GM18498 (cell line): ENCODE results near the gene SSX4B.
"Not testable (repeated sequence)": the region's sequence is repeated elsewhere in the genome, so short reads cannot be mapped to it uniquely, and the experiment has no call there.

Experiments used
- ATAC-seq: cut with Tn5 transposase; IDR thresholded peaks from one replicate; pipeline ENCODE4 v1.9.1; 2021; ENCODE audit warnings: mild to moderate bottlenecking, moderate library complexity; ENCODE audit not compliant: unreplicated experiment

SSX4B gene

GRCh38 chrX:48411860-48412259, at the start of gene SSX4B:
SSX4B (minus strand) TSS chrX:48411960; CDS start chrX:48411372, 588 bp downstream.
- ATAC-seq = not testable (repeated sequence)

- no peak for ATAC-seq
These were observed 48.8 kb upstream of the SSX4B start for GRCh38 chrX:48460606-48461005.

- ATAC-seq = no peak
These were observed 48.3 kb upstream of the SSX4B start for GRCh38 chrX:48460031-48460430.

- no peak for ATAC-seq
These were observed 47.7 kb upstream of the SSX4B start for GRCh38 chrX:48459483-48459882.

- no peak for ATAC-seq
These were observed 47.0 kb upstream of the SSX4B start for GRCh38 chrX:48458711-48459110.

GRCh38 chrX:48456628-48457331, 45.0 kb upstream of the SSX4B start:
- no peak for ATAC-seq

GRCh38 chrX:48451708-48452107, 39.9 kb upstream of the SSX4B start:
- no peak for ATAC-seq

- ATAC-seq = no peak
These were observed 38.3 kb upstream of the SSX4B start for GRCh38 chrX:48450076-48450475.

GRCh38 chrX:48447201-48447600, 35.4 kb upstream of the SSX4B start:
- ATAC-seq = not testable (repeated sequence)

GRCh38 chrX:48433713-48434112, 22.0 kb upstream of the SSX4B start:
- ATAC-seq = not testable (repeated sequence)

GRCh38 chrX:48430166-48430565, 18.4 kb upstream of the SSX4B start:
- not testable (repeated sequence) for ATAC-seq

GRCh38 chrX:48429606-48430005, 17.8 kb upstream of the SSX4B start:
- not testable (repeated sequence) for ATAC-seq

GRCh38 chrX:48427027-48427716, 15.4 kb upstream of the SSX4B start:
- ATAC-seq = not testable (repeated sequence)

- ATAC-seq = not testable (repeated sequence)
These were observed 13.9 kb downstream of the SSX4B start for GRCh38 chrX:48397825-48398224.

GRCh38 chrX:48396931-48397330, 14.8 kb downstream of the SSX4B start:
- ATAC-seq = not testable (repeated sequence)

- ATAC-seq = not testable (repeated sequence)
These were observed 28.5 kb downstream of the SSX4B start, which contains the start of gene SSX4 for GRCh38 chrX:48383239-48383638. SSX4 (plus strand) TSS chrX:48383539; CDS start chrX:48384054, 515 bp downstream.

GRCh38 chrX:48370408-48370807, 41.4 kb downstream of the SSX4B start:
- ATAC-seq = not testable (repeated sequence)

- not testable (repeated sequence) for ATAC-seq
These were observed 43.9 kb downstream of the SSX4B start for GRCh38 chrX:48367717-48368408.

GRCh38 chrX:48359281-48359680, 52.5 kb downstream of the SSX4B start:
- not testable (repeated sequence) for ATAC-seq

- no peak for ATAC-seq
These were observed 54.1 kb downstream of the SSX4B start for GRCh38 chrX:48357681-48358080.

GRCh38 chrX:48356315-48357094, 55.3 kb downstream of the SSX4B start, which contains the start of gene SSX3:
SSX3 (minus strand) TSS chrX:48356703; CDS start chrX:48355249, 1,454 bp downstream.
- not testable (repeated sequence) for ATAC-seq
